H9 (cell line): ENCODE data around the gene ATF5. TPM values are rescaled to one million over a fixed set of nuclear protein-coding genes. Genes with fewer than 3 reads are reported as not detected.

ENCODE experiments used
- DNase-seq: peaks from one replicate; pipeline ENCODE4 v3.0.0-alpha.2; 2017
- H2AFZ ChIP-seq: one replicate; pipeline ENCODE4 v1.6.1; 2013; ENCODE audit warnings: mild to moderate bottlenecking, low read length, control low read depth, moderate library complexity
- H2AK5ac ChIP-seq: 2 replicates; pipeline ENCODE4 v1.6.1; 2013; ENCODE audit warnings: low read length, control low read depth, mixed read lengths; ENCODE audit not compliant: insufficient read length
- H2BK120ac ChIP-seq: one replicate; pipeline ENCODE4 v1.6.1; 2013; ENCODE audit warnings: low read depth, mild to moderate bottlenecking, low read length, control low read depth, inconsistent platforms; ENCODE audit not compliant: poor library complexity, severe bottlenecking
- H2BK12ac ChIP-seq: 2 replicates; pipeline ENCODE4 v1.6.1; 2013; ENCODE audit warnings: low read length, control low read depth, mixed read lengths, low read depth; ENCODE audit not compliant: insufficient read length
- H2BK15ac ChIP-seq: 2 replicates; pipeline ENCODE4 v1.6.1; 2013; ENCODE audit warnings: low read depth, low read length, control low read depth
- H2BK20ac ChIP-seq: one replicate; pipeline ENCODE4 v1.6.1; 2013; ENCODE audit warnings: low read depth, mild to moderate bottlenecking, low read length, control low read depth, inconsistent platforms; ENCODE audit not compliant: poor library complexity, severe bottlenecking
- H2BK5ac ChIP-seq: 2 replicates; pipeline ENCODE4 v1.6.1; 2013; ENCODE audit warnings: low read length, control low read depth, mixed read lengths; ENCODE audit not compliant: insufficient read length
- H3K14ac ChIP-seq: 2 replicates; pipeline ENCODE4 v1.6.1; 2013; ENCODE audit warnings: low read length, control low read depth; ENCODE audit not compliant: insufficient read depth
- H3K18ac ChIP-seq: 2 replicates; pipeline ENCODE4 v1.6.1; 2013; ENCODE audit warnings: low read depth, mild to moderate bottlenecking, mixed read lengths, low read length, control low read depth; ENCODE audit not compliant: insufficient read length
- H3K23ac ChIP-seq: 2 replicates; pipeline ENCODE4 v1.6.1; 2013; ENCODE audit warnings: low read length, control low read depth, mixed read lengths, low read depth; ENCODE audit not compliant: insufficient read length
- H3K23me2 ChIP-seq: 2 replicates; pipeline ENCODE4 v1.6.1; 2013; ENCODE audit warnings: low read depth, mild to moderate bottlenecking, mixed read lengths, low read length, control low read depth; ENCODE audit not compliant: insufficient read length, poor library complexity, severe bottlenecking
- H3K27ac ChIP-seq: 2 replicates; pipeline ENCODE4 v1.5.1; 2013; ENCODE audit warnings: low read length, control low read depth, mixed read lengths, low read depth; ENCODE audit not compliant: insufficient read length
- H3K27me3 ChIP-seq: 2 replicates; pipeline ENCODE4 v1.6.1; 2013; ENCODE audit warnings: low read length, control low read depth, inconsistent platforms; ENCODE audit not compliant: insufficient read depth
- H3K4ac ChIP-seq: 2 replicates; pipeline ENCODE4 v1.6.1; 2013; ENCODE audit warnings: low read depth, mild to moderate bottlenecking, control low read depth, inconsistent platforms, low read length, moderate library complexity
- H3K4me1 ChIP-seq: 2 replicates; pipeline ENCODE4 v1.6.1; 2013; ENCODE audit warnings: low read length, control low read depth, inconsistent platforms; ENCODE audit not compliant: insufficient read depth
- H3K4me2 ChIP-seq: 2 replicates; pipeline ENCODE4 v1.6.1; 2013; ENCODE audit warnings: low read length, control low read depth, mixed read lengths; ENCODE audit not compliant: insufficient read length, insufficient read depth
- H3K56ac ChIP-seq: 2 replicates; pipeline ENCODE4 v1.6.1; 2013; ENCODE audit warnings: low read depth, mild to moderate bottlenecking, mixed read lengths, low read length, control low read depth; ENCODE audit not compliant: insufficient read length
- H3K79me1 ChIP-seq: 2 replicates; pipeline ENCODE4 v1.6.1; 2013; ENCODE audit warnings: low read depth, mild to moderate bottlenecking, moderate library complexity, low read length, control low read depth, inconsistent platforms; ENCODE audit not compliant: insufficient read depth, poor library complexity, severe bottlenecking
- H3K79me2 ChIP-seq: 2 replicates; pipeline ENCODE4 v1.6.1; 2013; ENCODE audit warnings: low read length, control low read depth, inconsistent platforms; ENCODE audit not compliant: insufficient read depth
- H3K9ac ChIP-seq: 2 replicates; pipeline ENCODE4 v1.6.1; 2013; ENCODE audit warnings: low read length, control low read depth, mixed read lengths; ENCODE audit not compliant: insufficient read length; ENCODE audit errors: extremely low read depth
- H3K9me3 ChIP-seq: one replicate; pipeline ENCODE4 v1.6.1; 2013; ENCODE audit warnings: low read depth, low read length, inconsistent platforms; ENCODE audit not compliant: control insufficient read depth
- H3T11ph ChIP-seq: one replicate; pipeline ENCODE4 v1.6.1; 2013; ENCODE audit warnings: mild to moderate bottlenecking, low read length, control low read depth, inconsistent platforms
- H4K20me1 ChIP-seq: one replicate; pipeline ENCODE4 v1.6.1; 2013; ENCODE audit not compliant: control insufficient read depth, insufficient read length, insufficient read depth
- H4K5ac ChIP-seq: 2 replicates; pipeline ENCODE4 v1.6.1; 2013; ENCODE audit warnings: low read depth, mild to moderate bottlenecking, mixed read lengths, low read length, control low read depth; ENCODE audit not compliant: insufficient read length
- H4K8ac ChIP-seq: replicated peaks from 2 replicates; pipeline ENCODE4 v1.6.1; 2013; ENCODE audit warnings: low read length, control low read depth, mixed read lengths, low read depth; ENCODE audit not compliant: insufficient read length
- H4K91ac ChIP-seq: 2 replicates; pipeline ENCODE4 v1.6.1; 2013; ENCODE audit warnings: low read depth, mild to moderate bottlenecking, moderate library complexity, mixed read lengths, low read length, control low read depth; ENCODE audit not compliant: insufficient read length
- H3K27ac Mint-ChIP-seq, 3 experiments: 2 replicates in 2 of 3; 3 replicates in 1 of 3; pipeline ENCODE4 v1.8.0; 2020 to 2021; ENCODE audit warnings: mixed read lengths in 3 of 3, mild to moderate bottlenecking in 1 of 3, moderate library complexity in 1 of 3
- H3K27me3 Mint-ChIP-seq: 2 replicates; pipeline ENCODE4 v1.8.0; 2021; ENCODE audit warnings: low read depth, mild to moderate bottlenecking, moderate library complexity, mixed read lengths
- H3K36me3 Mint-ChIP-seq, 3 experiments: 2 replicates in 2 of 3; 3 replicates in 1 of 3; pipeline ENCODE4 v1.8.0; 2020 to 2021; ENCODE audit warnings: low read depth in 3 of 3, mixed read lengths in 3 of 3; ENCODE audit not compliant: insufficient read depth in 1 of 3
- H3K4me1 Mint-ChIP-seq, 2 experiments: 2 replicates each; pipeline ENCODE4 v1.8.0; 2020; ENCODE audit warnings: mixed read lengths in 2 of 2
- H3K4me3 Mint-ChIP-seq, 2 experiments: 2 replicates in 1 of 2; 3 replicates in 1 of 2; pipeline ENCODE4 v1.8.0; 2020 to 2021; ENCODE audit warnings: mild to moderate bottlenecking in 2 of 2, mixed read lengths in 2 of 2, moderate library complexity in 1 of 2
- H3K9me3 Mint-ChIP-seq, 2 experiments: 2 replicates in 1 of 2; 3 replicates in 1 of 2; pipeline ENCODE4 v1.8.0; 2020; ENCODE audit warnings: mild to moderate bottlenecking in 2 of 2, mixed read lengths in 2 of 2, moderate library complexity in 1 of 2
- WGBS: extraction: QIAGEN DNeasy Blood & Tissue Kit; methylation state at CpG from one replicate; pipeline ENCODE4 v1.1.7; 2013; ENCODE audit warnings: missing lambda C conversion rate, low lambda C conversion rate, mixed read lengths; ENCODE audit not compliant: insufficient read length; ENCODE audit errors: extremely low coverage; 5-methylcytosine and 5-hydroxymethylcytosine counted together
- total RNA-seq: library from RNA; stranded (reverse); gene quantifications from 2 replicates; pipeline ENCODE4 v1.2.1, GENCODE V29; 2021
- TF ChIP-seq, protein P1 (sequence below): fragments of 200-600 bp; sonication (generic); conservative IDR thresholded peaks from 3 replicates; pipeline ENCODE4 v1.8.0; 2021; ENCODE audit warnings: antibody characterized with exemption, mild to moderate bottlenecking

ATF5 gene
- total RNA-seq, 1 experiment from 2014 or later = 18.5 TPM

DNA sequence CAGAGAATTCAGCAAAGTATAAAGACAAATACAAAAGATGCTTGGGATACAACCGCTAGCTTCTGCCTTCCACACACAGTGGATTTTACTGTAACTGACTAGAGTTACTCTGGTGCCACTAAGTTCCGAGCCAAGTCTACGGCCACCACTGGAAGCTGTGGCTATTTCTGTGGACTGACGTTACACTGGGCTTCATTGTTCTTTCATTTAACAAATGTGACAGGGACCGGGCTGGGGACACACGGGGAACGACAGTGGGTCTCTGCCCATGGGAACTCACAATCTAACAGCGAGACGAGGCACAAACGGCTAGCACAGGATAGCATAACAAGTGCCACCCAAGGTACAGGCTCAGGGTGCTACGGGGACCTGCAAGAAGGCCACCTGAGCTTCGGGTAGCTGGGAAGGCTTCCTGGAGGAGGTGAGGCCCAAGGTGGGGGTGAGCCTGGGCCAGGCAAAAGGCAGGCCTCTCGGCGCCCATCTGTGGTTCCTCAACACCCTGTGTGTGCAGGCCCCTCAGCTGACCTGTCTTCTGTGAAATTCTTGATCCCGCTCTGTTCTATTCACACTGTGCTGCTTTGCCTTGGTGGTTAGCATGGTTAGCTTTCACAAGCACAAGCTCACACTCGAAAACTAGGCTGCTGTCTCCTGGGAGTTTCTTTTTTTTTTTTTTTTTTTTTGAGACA lies 22.0 kb upstream of the ATF5 start:
- Histone ChIP-seq H2BK120ac (no peak overlapping the region), H2AK5ac (no peak overlapping the region), H3K56ac (no peak overlapping the region), H3K27ac (no peak overlapping the region), H3K14ac (no peak overlapping the region), H2BK12ac (no peak overlapping the region), H2BK20ac (no peak overlapping the region), H4K91ac (no peak overlapping the region), H2AFZ (no peak overlapping the region), H2BK15ac (no peak overlapping the region), H3K79me1 (no peaks in the 10 kb centered on the region), H3K4me2 (no peak overlapping the region), H3K4me1 (no peaks in the 10 kb centered on the region; the same call in 1 of the 2 replicates), H3K9ac (no peak overlapping the region), H2BK5ac (no peak overlapping the region), H4K20me1 (no peaks in the 10 kb centered on the region), H3K23me2 (no peaks in the 10 kb centered on the region), H3K4ac (no peak overlapping the region), H4K8ac (no peak overlapping the region), H3K79me2 (no peaks in the 10 kb centered on the region), H3K27me3 (no peaks in the 10 kb centered on the region), H3T11ph (no peak overlapping the region), H3K23ac (no peak overlapping the region), H3K9me3 (no peaks in the 10 kb centered on the region), H4K5ac (no peak overlapping the region), H3K18ac (no peak overlapping the region)
- TF ChIP-seq, protein P1, sequence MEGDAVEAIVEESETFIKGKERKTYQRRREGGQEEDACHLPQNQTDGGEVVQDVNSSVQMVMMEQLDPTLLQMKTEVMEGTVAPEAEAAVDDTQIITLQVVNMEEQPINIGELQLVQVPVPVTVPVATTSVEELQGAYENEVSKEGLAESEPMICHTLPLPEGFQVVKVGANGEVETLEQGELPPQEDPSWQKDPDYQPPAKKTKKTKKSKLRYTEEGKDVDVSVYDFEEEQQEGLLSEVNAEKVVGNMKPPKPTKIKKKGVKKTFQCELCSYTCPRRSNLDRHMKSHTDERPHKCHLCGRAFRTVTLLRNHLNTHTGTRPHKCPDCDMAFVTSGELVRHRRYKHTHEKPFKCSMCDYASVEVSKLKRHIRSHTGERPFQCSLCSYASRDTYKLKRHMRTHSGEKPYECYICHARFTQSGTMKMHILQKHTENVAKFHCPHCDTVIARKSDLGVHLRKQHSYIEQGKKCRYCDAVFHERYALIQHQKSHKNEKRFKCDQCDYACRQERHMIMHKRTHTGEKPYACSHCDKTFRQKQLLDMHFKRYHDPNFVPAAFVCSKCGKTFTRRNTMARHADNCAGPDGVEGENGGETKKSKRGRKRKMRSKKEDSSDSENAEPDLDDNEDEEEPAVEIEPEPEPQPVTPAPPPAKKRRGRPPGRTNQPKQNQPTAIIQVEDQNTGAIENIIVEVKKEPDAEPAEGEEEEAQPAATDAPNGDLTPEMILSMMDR = no peak
- WGBS = no CpG with 5 or more reads among the region's 16 CpGs
- Mint-ChIP-seq H3K36me3 (peaks cover 31 to 59% (median 50%) of the 10 kb centered on the region in 3 experiments; a peak in 6 of 7 replicates), H3K4me3 (no peak overlapping the region), H3K9me3 (no peaks in the 10 kb centered on the region), H3K4me1 (peaks cover 17 to 25% of the 10 kb centered on the region in 2 experiments), H3K27me3 (peaks cover 5% of the 10 kb centered on the region; the same call in 1 of the 2 replicates), H3K27ac (peak overlapping the region in 2 of 3 experiments; percentile 87 to 93; a peak in 5 of 7 replicates)
- no peak for DNase-seq
